GM19468 (cell line): ENCODE measurements around the gene PLBD2.

Experiments used
- ATAC-seq: cut with Tn5 transposase; IDR thresholded peaks from one replicate; pipeline ENCODE4 v1.9.1; 2021; ENCODE audit warnings: mild to moderate bottlenecking, moderate library complexity, moderate number of reproducible peaks; ENCODE audit not compliant: unreplicated experiment; ENCODE audit errors: extremely low read depth

The PLBD2 gene

GRCh38 chr12:113409462-113410124, 51.2 kb downstream of the PLBD2 start:
- ATAC-seq = no peak

GRCh38 chr12:113413488-113413939, 55.1 kb downstream of the PLBD2 start:
- ATAC-seq = no peak

GRCh38 chr12:113414519-113415038, 56.2 kb downstream of the PLBD2 start:
- ATAC-seq = no peak

GRCh38 chr12:113416091-113416754, 57.8 kb downstream of the PLBD2 start:
- ATAC-seq = no peak

GRCh38 chr12:113418213-113418879, 60.0 kb downstream of the PLBD2 start:
- ATAC-seq = no peak

GRCh38 chr12:113420996-113421595, 62.7 kb downstream of the PLBD2 start:
- ATAC-seq = no peak

- ATAC-seq = peak; percentile 89
Observed at GRCh38 chr12:113422030-113422885, 63.9 kb downstream of the PLBD2 start, which contains the start of gene SDSL. TSS of gene SDSL (plus strand) at chr12:113422380. CDS start at chr12:113427983, 5,603 bp downstream.

- ATAC-seq = no peak
Observed at GRCh38 chr12:113422886-113423669, 64.7 kb downstream of the PLBD2 start.

GRCh38 chr12:113424456-113424855, 66.1 kb downstream of the PLBD2 start:
- ATAC-seq = no peak

GRCh38 chr12:113424915-113425823, 66.8 kb downstream of the PLBD2 start:
- ATAC-seq = no peak

GRCh38 chr12:113425960-113426453, 67.6 kb downstream of the PLBD2 start:
- no peak for ATAC-seq

GRCh38 chr12:113427882-113428281, 69.5 kb downstream of the PLBD2 start:
- ATAC-seq = no peak

- no peak for ATAC-seq
Observed at GRCh38 chr12:113428482-113428881, 70.1 kb downstream of the PLBD2 start.

- ATAC-seq = no peak
Observed at GRCh38 chr12:113432986-113433385, 74.6 kb downstream of the PLBD2 start.

- no peak for ATAC-seq
Observed at GRCh38 chr12:113435367-113435766, 77.0 kb downstream of the PLBD2 start.

GRCh38 chr12:113436586-113436985, 78.2 kb downstream of the PLBD2 start:
- no peak for ATAC-seq

GRCh38 chr12:113436993-113437728, 78.8 kb downstream of the PLBD2 start:
- no peak for ATAC-seq
